GM19043 (cell line): ENCODE data around the gene EFCAB7.
A peak's percentile ranks its signal among the peaks of the same experiment; 100 is the strongest.

Experiments
- ATAC-seq: cut with Tn5 transposase; IDR thresholded peaks from one replicate; pipeline ENCODE4 v1.9.1; 2021; ENCODE audit warnings: low read depth; ENCODE audit not compliant: unreplicated experiment

Gene EFCAB7

GRCh38 chr1:63522891-63523728, at the start of gene EFCAB7, which contains the start of gene ITGB3BP:
Gene EFCAB7, plus strand, starts transcription at chr1:63523525. Its CDS starts 2,048 bp downstream, at chr1:63525573.
Gene ITGB3BP, minus strand, starts transcription at chr1:63523225. Its CDS starts 92 bp downstream, at chr1:63523133.
- ATAC-seq = peak; percentile 80

- ATAC-seq = no peak
These were observed 47.6 kb upstream of the EFCAB7 start for GRCh38 chr1:63475761-63476160.

GRCh38 chr1:63480057-63480456, 43.3 kb upstream of the EFCAB7 start:
- ATAC-seq = no peak

- ATAC-seq = no peak
These were observed 36.7 kb upstream of the EFCAB7 start for GRCh38 chr1:63486629-63487028.

- ATAC-seq = no peak
These were observed 35.8 kb upstream of the EFCAB7 start for GRCh38 chr1:63487336-63488065.

- no peak for ATAC-seq
These were observed 25.7 kb upstream of the EFCAB7 start for GRCh38 chr1:63497577-63497976.

- ATAC-seq = no peak
These were observed 25.2 kb upstream of the EFCAB7 start for GRCh38 chr1:63498106-63498505.

- ATAC-seq = no peak
These were observed 22.1 kb upstream of the EFCAB7 start for GRCh38 chr1:63501256-63501655.

GRCh38 chr1:63506782-63507181, 16.5 kb upstream of the EFCAB7 start:
- ATAC-seq = no peak

GRCh38 chr1:63509718-63510117, 13.6 kb upstream of the EFCAB7 start:
- ATAC-seq = no peak

- no peak for ATAC-seq
These were observed 10.7 kb upstream of the EFCAB7 start for GRCh38 chr1:63512584-63512983.

GRCh38 chr1:63516629-63517028, 6.7 kb upstream of the EFCAB7 start:
- ATAC-seq = no peak

- ATAC-seq = peak; percentile 13
These were observed 413 bp downstream of the EFCAB7 start for GRCh38 chr1:63523738-63524137.

GRCh38 chr1:63524201-63524600, 876 bp downstream of the EFCAB7 start:
- ATAC-seq = no peak

- ATAC-seq = no peak
These were observed 9.4 kb downstream of the EFCAB7 start for GRCh38 chr1:63532727-63533126.

- ATAC-seq = no peak
These were observed 10.6 kb downstream of the EFCAB7 start for GRCh38 chr1:63533931-63534330.

- no peak for ATAC-seq
These were observed 11.1 kb downstream of the EFCAB7 start for GRCh38 chr1:63534406-63534805.

- ATAC-seq = no peak
These were observed 13.7 kb downstream of the EFCAB7 start for GRCh38 chr1:63537006-63537405.

GRCh38 chr1:63537940-63538339, 14.6 kb downstream of the EFCAB7 start:
- ATAC-seq = no peak

- ATAC-seq = no peak
These were observed 22.5 kb downstream of the EFCAB7 start for GRCh38 chr1:63545780-63546179.

GRCh38 chr1:63547621-63548294, 24.4 kb downstream of the EFCAB7 start:
- no peak for ATAC-seq
